ENCODE data around the gene UNC13A.

- no peak for TF ChIP-seq ESRRG (CRISPR knock-in tag; IDR thresholded peaks at IDR 0.05)
- no peak for TF ChIP-seq PATZ1 (CRISPR knock-in tag; IDR thresholded peaks at IDR 0.05; ENCODE audit: borderline replicate concordance)
- TF ChIP-seq CSDC2 (CRISPR knock-in tag; IDR thresholded peaks at IDR 0.05) = no peak
- TF ChIP-seq SNAI2 (CRISPR knock-in tag; IDR thresholded peaks at IDR 0.05) = no peak
- no peak for TF ChIP-seq ZFP30 (CRISPR knock-in tag; IDR thresholded peaks at IDR 0.05)
- TF ChIP-seq, protein P1, sequence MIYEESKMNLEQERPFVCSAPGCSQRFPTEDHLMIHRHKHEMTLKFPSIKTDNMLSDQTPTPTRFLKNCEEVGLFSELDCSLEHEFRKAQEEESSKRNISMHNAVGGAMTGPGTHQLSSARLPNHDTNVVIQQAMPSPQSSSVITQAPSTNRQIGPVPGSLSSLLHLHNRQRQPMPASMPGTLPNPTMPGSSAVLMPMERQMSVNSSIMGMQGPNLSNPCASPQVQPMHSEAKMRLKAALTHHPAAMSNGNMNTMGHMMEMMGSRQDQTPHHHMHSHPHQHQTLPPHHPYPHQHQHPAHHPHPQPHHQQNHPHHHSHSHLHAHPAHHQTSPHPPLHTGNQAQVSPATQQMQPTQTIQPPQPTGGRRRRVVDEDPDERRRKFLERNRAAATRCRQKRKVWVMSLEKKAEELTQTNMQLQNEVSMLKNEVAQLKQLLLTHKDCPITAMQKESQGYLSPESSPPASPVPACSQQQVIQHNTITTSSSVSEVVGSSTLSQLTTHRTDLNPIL (CRISPR knock-in tag; IDR thresholded peaks at IDR 0.05; ENCODE audit: low read depth) = no peak
- TF ChIP-seq ZC3H10 (CRISPR knock-in tag; IDR thresholded peaks at IDR 0.05) = no peak
- TF ChIP-seq ZNF8 (CRISPR knock-in tag; IDR thresholded peaks at IDR 0.05) = no peak
- TF ChIP-seq ISL1 (CRISPR knock-in tag; IDR thresholded peaks at IDR 0.05) = no peak
- TF ChIP-seq ZNF70 (CRISPR knock-in tag; IDR thresholded peaks at IDR 0.05) = no peak
- peak; percentile 98 for TF ChIP-seq ZFP3 (CRISPR knock-in tag; IDR thresholded peaks at IDR 0.05)
- no peak for TF ChIP-seq BACH2 (CRISPR knock-in tag; IDR thresholded peaks at IDR 0.05; ENCODE audit: borderline replicate concordance)
Measured at GRCh38 chr19:17724655-17725054, 36.5 kb upstream of the UNC13A start.
